GM12873 (cell line): Measurements from ENCODE around the gene PTGES.

ENCODE experiments used
- CTCF ChIP-seq: IDR thresholded peaks from 2 replicates; pipeline ENCODE4 v1.5.1; 2012; ENCODE audit warnings: low read depth, mild to moderate bottlenecking, moderate library complexity, low read length, control low read depth; ENCODE audit not compliant: insufficient read depth; ENCODE audit errors: missing control alignments

Gene PTGES

GRCh38 chr9:129762985-129763926 is 10.4 kb upstream of the PTGES start:
- no peak for TF ChIP-seq CTCF

GRCh38 chr9:129761901-129762369 is 9.1 kb upstream of the PTGES start:
- no peak for TF ChIP-seq CTCF

GRCh38 chr9:129761293-129761900 is 8.6 kb upstream of the PTGES start:
- no peak for TF ChIP-seq CTCF

- TF ChIP-seq CTCF: no peak
Observed at GRCh38 chr9:129759804-129760502, 7.1 kb upstream of the PTGES start.

- TF ChIP-seq CTCF: no peak
Observed at GRCh38 chr9:129759319-129759718, 6.5 kb upstream of the PTGES start.

GRCh38 chr9:129757045-129757444 is 4.2 kb upstream of the PTGES start:
- TF ChIP-seq CTCF: no peak

- TF ChIP-seq CTCF: no peak
Observed at GRCh38 chr9:129756191-129756590, 3.3 kb upstream of the PTGES start.
